GM18505 (cell line): ENCODE results near the gene SLC13A5.
"Not testable (repeated sequence)": the region's sequence is repeated elsewhere in the genome, so short reads cannot be mapped to it uniquely, and the experiment has no call there.

Source experiments
- ATAC-seq: cut with Tn5 transposase; IDR thresholded peaks from one replicate; pipeline ENCODE4 v1.9.1; 2021; ENCODE audit not compliant: unreplicated experiment
- POLR2A ChIP-seq: IDR thresholded peaks from 4 replicates; pipeline ENCODE4 v1.6.1; 2011; ENCODE audit warnings: borderline replicate concordance; ENCODE audit not compliant: insufficient read depth, insufficient read length; ENCODE audit errors: extremely low read depth

The SLC13A5 gene

DNA sequence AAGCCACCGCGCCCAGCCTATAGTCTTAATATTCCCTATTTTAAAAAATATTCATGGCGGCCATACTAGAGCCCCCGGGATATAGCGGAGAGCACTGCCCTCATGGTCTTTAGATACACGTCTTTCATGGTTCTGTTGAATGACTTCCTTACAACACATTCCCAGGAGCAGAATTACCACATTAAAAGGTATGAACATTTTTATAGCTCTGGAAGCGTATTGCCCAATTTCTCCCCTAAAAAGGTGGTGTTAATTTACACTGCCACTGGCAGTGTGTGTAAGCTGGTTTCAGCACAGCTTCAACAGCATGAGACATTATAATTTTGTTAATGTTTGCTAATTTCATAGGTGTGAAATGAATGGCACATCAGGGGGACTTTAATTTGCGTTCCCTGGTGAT lies 42.6 kb downstream of the SLC13A5 start:
- TF ChIP-seq POLR2A: no peak
- ATAC-seq: no peak

DNA sequence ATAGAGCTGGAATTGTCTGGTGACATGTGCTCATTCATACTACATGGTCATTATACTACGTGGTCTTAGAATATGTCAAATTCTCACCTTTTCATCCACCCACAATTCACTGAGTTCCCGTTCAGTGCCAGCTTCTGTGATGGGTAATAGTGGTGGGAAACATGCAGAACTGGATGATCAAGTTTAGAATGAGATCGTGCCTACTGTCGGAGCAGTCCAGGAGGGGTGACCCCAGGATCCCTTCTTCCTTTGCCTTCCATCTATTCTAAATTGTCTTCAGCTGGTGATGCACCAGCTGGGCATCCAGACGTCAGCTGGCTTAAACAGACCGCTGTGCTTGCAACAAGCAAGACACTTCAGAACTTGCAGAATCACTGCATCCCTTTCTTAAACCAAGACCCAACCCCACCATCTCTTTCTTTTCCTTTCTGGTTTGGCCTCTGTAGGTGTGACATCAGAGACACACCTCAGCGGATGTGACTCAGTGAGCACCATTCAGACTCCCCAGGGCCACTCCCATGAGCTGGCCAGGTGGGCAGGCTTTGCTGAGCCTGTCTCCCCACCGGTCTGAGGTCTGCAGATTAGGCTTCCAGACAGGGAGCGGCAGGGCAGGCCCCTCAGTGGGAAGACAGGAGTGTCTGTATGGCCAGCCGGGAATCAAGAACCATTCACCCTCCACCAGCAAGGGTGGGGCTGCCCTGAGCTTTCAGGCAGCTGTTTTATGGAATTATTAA lies 43.5 kb downstream of the SLC13A5 start:
- TF ChIP-seq POLR2A: no peak
- ATAC-seq: no peak

DNA sequence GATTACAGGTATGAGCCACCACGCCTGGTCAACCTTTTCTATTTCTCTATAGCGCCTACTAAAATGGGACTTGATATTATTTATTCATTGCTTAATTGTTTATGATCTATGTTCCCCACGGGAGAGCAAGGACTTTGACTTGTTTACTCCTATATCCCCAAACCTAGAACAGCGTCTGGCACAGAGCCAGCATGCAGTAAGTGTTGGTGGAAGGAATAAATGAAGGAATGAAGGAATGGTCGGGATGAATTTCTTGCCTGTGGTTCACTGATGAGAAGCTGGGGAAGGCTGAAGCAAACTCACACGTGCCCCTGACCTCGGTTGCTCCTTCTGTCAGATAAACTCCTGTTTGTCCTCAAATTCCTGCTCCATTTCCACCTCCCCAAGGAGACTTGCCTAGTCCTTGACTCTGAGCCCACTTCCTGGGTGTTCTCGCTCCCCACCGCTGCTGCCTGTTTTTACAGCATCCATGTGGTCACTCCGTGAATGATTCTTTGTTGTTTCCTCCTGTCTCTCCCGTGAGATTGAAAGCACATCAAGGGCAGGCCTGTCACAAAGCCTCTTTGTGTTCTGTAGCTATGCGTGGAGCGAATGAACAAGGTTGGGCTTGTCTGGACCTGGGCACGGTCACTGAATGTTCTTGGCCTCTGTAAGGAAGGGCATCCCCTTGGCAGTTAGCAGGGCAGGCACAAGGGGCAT lies 44.3 kb downstream of the SLC13A5 start:
- no peak for ATAC-seq
- no peak for TF ChIP-seq POLR2A

DNA sequence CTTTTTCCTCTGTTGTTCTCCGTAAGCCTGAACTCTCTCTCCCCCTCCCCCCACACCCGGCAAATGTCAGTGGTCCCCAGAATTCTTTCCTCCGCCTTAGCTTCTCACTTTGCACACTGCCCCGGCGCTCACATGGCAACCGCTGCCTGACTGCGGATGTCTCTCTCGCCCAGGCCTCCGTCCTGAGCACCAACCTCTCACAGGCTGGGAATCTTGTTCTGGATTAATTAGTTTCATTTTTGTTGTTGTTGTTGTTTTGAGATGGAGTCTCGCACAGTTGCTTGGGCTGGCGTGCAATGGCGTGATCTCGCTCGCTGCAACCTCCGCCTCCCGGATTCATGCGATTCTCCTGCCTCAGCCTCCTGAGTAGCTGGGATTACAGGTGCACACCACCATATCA lies 45.0 kb downstream of the SLC13A5 start:
- no peak for ATAC-seq
- no peak for TF ChIP-seq POLR2A

DNA sequence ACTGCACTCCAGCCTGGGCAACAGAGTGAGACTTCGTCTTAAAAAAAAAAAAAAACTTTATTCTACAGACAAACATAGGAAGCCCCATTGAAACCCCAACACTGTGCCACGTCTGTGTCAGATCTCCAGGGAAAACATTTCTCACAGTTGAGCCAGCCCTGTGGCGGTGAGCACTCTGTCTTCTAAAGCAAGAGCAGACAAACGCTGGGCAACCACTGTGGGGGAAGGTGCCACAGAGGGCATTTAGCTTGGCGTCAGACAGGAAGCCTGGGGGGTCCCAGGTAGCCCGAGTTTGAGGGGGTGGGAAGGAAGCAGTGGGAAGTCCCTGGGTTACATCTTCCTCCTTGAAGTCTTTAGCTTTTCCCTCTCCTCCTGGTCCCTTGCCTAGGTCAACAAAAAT lies 45.7 kb downstream of the SLC13A5 start:
- no peak for ATAC-seq

DNA sequence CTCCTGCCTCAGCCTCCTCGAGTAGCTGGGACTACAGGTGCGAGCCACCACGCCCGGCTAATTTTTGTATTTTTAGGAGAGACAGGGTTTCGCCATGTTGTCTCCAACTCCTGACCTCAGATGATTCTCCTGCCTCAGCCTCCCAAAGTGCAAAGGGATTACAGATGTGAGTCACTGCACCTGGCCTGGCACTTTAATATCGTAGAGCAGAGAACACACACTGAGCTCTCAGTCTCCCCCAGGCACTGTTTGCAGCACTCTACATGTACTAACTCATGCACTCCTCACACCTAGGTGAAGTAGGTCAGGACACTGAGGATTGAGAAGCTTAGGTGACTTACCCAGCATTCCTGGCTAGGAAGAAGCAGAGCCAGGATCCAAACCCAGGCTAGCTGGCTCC lies 46.6 kb downstream of the SLC13A5 start:
- ATAC-seq: no peak
- no peak for TF ChIP-seq POLR2A

More for the DNA sequence above, 45.7 kb downstream of the SLC13A5 start:
- no peak for TF ChIP-seq POLR2A

DNA sequence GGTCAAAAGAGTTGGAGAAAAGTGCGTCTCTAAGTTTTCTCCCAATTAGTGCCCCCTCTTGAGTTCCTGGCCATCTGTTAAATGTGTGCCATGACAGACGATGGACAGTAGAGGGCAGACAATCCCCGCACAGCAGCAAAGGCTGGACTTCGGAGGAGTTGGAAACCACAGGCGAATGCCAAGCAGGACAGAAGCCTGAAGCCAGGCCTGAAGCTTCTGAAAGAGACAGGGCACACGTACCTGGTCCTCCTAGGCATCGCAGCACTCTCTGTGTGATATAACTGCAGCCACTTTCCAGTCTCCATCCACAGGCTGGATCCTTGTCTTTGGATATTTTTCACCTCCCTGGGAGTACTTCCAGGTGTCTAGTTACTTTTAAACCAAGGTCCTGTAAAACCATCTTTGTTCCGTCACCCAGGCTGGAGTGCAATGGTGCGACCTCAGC lies 47.1 kb downstream of the SLC13A5 start:
- TF ChIP-seq POLR2A: no peak
- ATAC-seq: no peak

DNA sequence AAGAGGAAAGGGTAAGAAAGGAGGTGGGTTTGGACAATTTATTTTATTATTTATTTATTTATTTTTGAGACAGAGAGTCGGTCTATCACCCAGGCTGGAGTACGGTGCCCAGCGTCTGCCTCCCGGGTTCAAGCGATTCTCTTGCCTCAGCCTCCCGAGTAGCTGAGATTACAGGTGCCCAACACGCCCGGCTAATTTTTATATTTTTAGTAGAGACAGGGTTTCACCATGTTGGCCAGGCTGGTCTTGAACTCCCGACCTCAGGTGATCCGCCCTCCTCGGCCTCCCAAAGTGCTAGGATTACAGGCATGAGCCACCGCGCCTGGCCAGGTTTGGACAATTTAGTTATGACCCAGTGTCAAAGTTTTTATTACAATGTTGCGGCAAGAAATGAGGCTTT lies 50.0 kb downstream of the SLC13A5 start:
- ATAC-seq: not testable (repeated sequence)

DNA sequence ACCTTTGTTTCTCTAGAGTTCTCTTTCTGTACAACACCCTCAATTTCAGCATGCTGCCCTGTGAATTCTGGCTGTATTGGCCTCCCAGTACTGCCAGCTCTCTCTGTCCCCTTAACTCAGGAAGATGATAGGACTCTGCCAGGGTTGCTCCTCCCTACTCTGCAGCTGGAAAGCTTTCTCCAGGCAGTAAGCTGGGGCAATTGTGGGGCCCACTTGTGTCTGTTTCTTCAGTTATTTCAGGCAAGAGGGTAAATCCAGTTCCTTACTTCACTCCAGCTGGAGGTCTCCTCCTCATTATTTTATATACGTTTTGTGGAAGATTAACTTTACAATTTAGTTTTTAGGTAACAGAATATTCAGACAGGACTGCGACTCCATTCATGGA lies 51.7 kb downstream of the SLC13A5 start:
- ATAC-seq: no peak
- TF ChIP-seq POLR2A: no peak

DNA sequence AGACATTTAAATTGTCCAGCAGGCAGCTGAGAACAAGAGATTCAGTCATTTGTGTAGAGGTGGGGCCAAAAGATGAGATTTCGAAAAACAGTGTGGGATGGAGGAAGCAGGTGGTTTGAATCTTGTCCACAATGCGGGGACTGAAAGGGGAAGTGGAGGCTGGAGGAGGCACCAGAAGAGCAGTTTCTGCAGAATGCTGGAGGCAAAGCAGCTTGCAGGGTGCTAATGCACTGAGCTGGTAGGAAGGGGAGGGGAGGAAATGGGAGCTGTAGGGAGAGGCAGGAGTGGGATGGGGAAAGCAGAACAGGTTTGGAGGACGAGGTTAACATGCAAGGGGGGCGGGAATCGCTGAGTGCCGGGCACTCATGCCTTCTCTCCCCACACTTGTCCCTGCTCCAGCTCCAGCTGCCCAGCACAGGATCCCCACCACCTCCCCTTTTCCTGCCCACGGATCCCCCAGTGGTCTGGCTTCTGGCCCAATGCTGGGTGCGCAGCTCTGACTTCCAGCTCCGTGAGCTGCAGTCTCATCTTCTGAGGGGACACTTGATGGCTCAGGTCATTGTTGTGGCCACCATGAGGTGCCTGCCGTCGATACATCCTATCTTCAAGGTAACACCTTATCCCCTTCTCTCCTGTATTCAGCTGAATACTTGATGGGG lies 52.2 kb downstream of the SLC13A5 start:
- ATAC-seq: peak; percentile 46
- TF ChIP-seq POLR2A: no peak

DNA sequence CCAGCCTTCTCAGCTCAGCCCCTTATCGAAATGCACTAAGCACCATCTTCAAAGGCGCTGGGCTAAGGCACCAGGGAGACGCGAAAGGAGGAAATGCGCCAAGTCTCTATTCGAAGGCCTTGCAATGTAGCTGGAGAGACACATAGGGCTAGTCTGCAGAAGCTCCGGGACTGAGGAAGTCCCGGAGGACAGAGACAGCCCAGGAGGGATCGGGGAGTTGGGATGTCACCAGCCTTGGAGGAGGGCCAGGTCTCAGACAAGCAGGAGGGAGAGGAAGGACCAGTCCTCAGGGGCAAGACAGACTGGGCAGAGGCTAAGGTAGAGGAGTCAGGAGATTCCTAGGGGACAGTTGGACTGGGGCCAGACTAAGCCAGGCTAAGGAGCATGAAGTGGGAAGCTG lies 53.1 kb downstream of the SLC13A5 start:
- no peak for TF ChIP-seq POLR2A
- no peak for ATAC-seq

DNA sequence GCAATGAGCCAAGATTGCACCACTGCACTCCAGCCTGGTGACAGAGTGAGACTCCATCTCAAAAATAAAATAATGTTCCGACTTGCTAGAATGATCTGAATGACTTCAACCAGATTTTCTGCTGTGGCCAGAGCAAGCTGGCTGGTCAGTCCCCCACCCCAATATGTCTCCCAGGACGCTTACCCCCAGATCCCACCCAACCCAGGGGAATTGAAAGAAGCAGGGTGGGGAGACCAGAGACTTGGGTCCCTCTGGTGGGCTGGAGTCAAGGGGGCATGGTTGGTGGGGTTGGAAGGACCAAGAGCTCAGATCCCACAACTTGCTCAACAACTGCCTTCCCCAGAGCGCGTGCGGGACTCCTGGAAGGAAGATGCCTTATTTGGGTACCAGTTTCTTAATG lies 54.8 kb downstream of the SLC13A5 start:
- ATAC-seq: not testable (repeated sequence)

DNA sequence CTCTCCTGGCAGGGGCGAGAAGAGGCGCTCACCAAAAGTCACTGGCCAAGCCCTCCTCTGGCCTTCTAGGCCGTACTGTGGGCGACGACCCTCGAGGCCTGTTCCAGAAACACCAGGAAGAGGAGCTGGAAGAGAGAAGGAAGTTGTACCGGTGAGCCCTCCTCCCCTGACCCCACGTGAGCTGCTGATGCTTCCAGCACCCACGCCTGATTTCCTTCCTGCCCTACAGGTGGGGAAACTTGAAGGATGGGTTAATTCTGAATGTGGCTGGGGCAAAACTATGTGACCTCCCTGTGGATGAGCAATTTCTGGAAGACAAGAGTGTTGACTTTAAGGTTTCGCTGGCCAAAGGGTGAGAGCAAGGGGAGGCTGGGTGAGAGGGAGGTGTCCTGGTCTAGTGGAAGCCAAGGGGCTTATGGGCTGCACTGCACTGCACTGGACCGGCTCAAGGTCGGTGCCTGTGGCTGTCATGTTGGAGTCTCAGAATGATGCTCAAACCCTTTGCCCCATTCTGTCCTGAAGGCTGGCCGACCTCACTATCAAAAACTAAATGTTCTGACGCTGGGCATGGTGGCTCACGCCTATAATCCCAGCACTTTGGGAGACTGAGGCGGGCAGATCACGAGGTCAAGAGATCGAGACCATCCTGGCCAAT lies 55.4 kb downstream of the SLC13A5 start:
- no peak for ATAC-seq
- no peak for TF ChIP-seq POLR2A
